ENCODE measurements around the gene HDAC4. TPM values are rescaled to one million over a fixed set of nuclear protein-coding genes. Genes with fewer than 3 reads are reported as not detected.

HDAC4 gene
- total and polyA plus RNA-seq, 4 donors: 2.9 to 37.2 (median 4.4) TPM

DNA sequence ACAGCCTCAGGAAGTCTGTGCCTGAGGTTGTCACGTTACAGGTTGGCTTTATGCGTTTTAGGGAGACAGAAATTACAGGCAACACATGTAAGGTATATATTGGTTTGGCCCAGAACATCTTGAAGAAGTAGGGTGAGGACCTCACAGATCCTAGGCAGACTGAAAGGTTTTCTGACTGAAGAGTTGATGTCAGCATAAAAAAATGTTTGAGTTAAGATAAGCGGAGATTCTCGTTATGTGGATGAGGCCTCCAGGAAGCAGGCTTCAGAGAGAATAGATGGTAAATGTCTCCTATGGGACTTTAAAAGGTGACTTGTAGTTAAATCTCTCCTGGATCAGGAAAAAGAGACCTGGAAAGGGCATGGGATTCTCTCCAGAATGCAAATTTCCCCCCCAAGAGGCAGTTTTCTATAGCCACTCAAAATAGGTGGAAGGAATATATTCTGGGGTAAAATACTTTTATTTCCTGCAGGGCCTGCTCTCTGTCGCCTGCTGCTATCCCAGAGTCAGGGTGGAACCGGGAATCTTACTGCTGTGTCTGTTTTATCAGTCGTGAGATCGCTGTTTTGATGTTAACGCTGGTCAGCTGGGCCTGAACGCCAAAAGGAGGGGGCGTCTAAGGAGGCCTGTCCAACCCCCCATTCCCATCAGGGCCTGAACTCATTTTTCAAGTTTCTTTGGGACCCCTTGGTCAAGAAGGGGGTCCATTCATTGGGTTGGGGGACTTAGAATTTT lies 171.1 kb downstream of the HDAC4 start:
- Histone ChIP-seq H3K36me3 (ENCODE audit: control insufficient read depth in 4 of 4, insufficient read depth in 3 of 4, low read depth in 1 of 4, low read length in 3 of 4) (no peaks in the 10 kb centered on the region), H3K27ac (ENCODE audit: low read depth in 1 of 2, low read length in 2 of 2) (no peak overlapping the region), H3K27me3 (ENCODE audit: control insufficient read depth in 4 of 4, insufficient read depth in 4 of 4, low read length in 3 of 4) (no peaks in the 10 kb centered on the region), H3K9ac (ENCODE audit: low read depth in 1 of 2, low read length in 2 of 2) (no peak overlapping the region), H3K4me1 (ENCODE audit: control insufficient read depth in 4 of 4, insufficient read depth in 4 of 4, low read length in 3 of 4) (peaks cover 17 to 34% (median 30%) of the 10 kb centered on the region in 4 donors), H3K4me3 (ENCODE audit: low read depth in 1 of 3, low read length in 3 of 3) (no peak overlapping the region), H3K9me3 (ENCODE audit: control insufficient read depth in 4 of 4, low read length in 3 of 4) (no peaks in the 10 kb centered on the region)
- WGBS: 92% methylated on average over 11 of the region's 11 CpGs
- DNase-seq (ENCODE audit: low spot score): no peak
- no peak for TF ChIP-seq RAD21 (IDR thresholded peaks at IDR 0.05)
- TF ChIP-seq, protein P1, sequence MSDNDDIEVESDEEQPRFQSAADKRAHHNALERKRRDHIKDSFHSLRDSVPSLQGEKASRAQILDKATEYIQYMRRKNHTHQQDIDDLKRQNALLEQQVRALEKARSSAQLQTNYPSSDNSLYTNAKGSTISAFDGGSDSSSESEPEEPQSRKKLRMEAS (IDR thresholded peaks at IDR 0.05): no peak
- no peak for TF ChIP-seq SP1 (IDR thresholded peaks at IDR 0.05)
- no peak for TF ChIP-seq RXRA (IDR thresholded peaks at IDR 0.05)
- no peak for TF ChIP-seq HNF4A (conservative IDR thresholded peaks at IDR 0.05)

DNA sequence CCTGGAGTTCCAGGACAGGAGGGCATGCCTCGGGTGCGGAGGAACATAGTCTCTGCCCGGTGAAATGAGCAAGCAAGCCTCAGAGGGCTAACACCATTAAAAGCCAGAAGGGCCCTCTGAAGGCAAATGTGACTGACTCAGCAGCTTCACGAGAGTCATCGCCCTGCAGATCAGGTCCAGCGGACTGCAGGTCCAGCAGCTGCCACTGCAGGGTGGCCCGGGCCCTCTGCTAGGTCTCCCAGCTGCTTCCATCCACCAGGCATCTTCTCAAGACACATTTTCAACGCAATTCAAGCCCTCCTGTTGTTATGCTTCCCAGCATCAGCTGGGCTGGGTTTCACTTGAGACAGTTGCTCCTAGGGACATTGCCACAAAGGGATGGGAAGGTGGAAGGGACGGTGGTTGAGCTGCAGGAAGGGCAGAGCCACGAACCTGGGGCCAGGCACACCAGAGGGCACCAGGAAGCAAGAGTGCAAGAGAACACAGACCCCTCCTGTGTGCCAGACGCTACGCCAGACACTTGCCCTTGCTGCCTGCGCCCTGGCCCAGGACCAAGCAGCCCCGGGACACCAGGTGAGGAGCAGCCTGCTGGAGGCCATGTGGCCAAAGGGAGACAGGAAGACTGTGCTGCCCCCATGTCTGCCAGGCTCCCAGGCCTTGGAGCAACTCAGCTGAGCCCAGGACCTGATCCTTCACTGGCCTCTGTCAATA lies 173.0 kb downstream of the HDAC4 start:
- Histone ChIP-seq H3K9ac (ENCODE audit: low read depth in 1 of 2, low read length in 2 of 2) (no peak overlapping the region), H3K27me3 (ENCODE audit: control insufficient read depth in 4 of 4, insufficient read depth in 4 of 4, low read length in 3 of 4) (no peaks in the 10 kb centered on the region), H3K27ac (ENCODE audit: low read depth in 1 of 2, low read length in 2 of 2) (peak overlapping the region in 1 of 2 donors; percentile 21), H3K9me3 (ENCODE audit: control insufficient read depth in 4 of 4, low read length in 3 of 4) (no peaks in the 10 kb centered on the region), H3K4me1 (ENCODE audit: control insufficient read depth in 4 of 4, insufficient read depth in 4 of 4, low read length in 3 of 4) (peaks cover 26 to 53% (median 48%) of the 10 kb centered on the region in 4 donors), H3K36me3 (ENCODE audit: control insufficient read depth in 4 of 4, insufficient read depth in 3 of 4, low read depth in 1 of 4, low read length in 3 of 4) (no peaks in the 10 kb centered on the region), H3K4me3 (ENCODE audit: low read depth in 1 of 3, low read length in 3 of 3) (no peak overlapping the region)
- TF ChIP-seq, protein P2, sequence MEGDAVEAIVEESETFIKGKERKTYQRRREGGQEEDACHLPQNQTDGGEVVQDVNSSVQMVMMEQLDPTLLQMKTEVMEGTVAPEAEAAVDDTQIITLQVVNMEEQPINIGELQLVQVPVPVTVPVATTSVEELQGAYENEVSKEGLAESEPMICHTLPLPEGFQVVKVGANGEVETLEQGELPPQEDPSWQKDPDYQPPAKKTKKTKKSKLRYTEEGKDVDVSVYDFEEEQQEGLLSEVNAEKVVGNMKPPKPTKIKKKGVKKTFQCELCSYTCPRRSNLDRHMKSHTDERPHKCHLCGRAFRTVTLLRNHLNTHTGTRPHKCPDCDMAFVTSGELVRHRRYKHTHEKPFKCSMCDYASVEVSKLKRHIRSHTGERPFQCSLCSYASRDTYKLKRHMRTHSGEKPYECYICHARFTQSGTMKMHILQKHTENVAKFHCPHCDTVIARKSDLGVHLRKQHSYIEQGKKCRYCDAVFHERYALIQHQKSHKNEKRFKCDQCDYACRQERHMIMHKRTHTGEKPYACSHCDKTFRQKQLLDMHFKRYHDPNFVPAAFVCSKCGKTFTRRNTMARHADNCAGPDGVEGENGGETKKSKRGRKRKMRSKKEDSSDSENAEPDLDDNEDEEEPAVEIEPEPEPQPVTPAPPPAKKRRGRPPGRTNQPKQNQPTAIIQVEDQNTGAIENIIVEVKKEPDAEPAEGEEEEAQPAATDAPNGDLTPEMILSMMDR (IDR thresholded peaks at IDR 0.05; ENCODE audit: low read depth, low read length, missing input control): no peak
- TF ChIP-seq NR2F2 (IDR thresholded peaks at IDR 0.05) (no peak), GABPA (IDR thresholded peaks at IDR 0.05 in 1 of 2, conservative IDR thresholded peaks at IDR 0.05 in 1 of 2) (no peak), RAD21 (IDR thresholded peaks at IDR 0.05) (peak in 1 of 2 donors; percentile 6), SP1 (IDR thresholded peaks at IDR 0.05) (no peak), RXRA (IDR thresholded peaks at IDR 0.05) (peak in 1 of 2 donors; percentile 65), YY1 (IDR thresholded peaks at IDR 0.05) (no peak), HNF4G (IDR thresholded peaks at IDR 0.05) (no peak), EGR1 (IDR thresholded peaks at IDR 0.05; ENCODE audit: low read depth in 2 of 2) (no peak), HNF4A (conservative IDR thresholded peaks at IDR 0.05) (peak; percentile 54 to 79), FOXA1 (IDR thresholded peaks at IDR 0.05) (no peak), FOXA2 (IDR thresholded peaks at IDR 0.05) (no peak), JUND (IDR thresholded peaks at IDR 0.05) (no peak)
- TF ChIP-seq, protein P3, sequence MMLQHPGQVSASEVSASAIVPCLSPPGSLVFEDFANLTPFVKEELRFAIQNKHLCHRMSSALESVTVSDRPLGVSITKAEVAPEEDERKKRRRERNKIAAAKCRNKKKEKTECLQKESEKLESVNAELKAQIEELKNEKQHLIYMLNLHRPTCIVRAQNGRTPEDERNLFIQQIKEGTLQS (IDR thresholded peaks at IDR 0.05): no peak
- TF ChIP-seq, protein P4, sequence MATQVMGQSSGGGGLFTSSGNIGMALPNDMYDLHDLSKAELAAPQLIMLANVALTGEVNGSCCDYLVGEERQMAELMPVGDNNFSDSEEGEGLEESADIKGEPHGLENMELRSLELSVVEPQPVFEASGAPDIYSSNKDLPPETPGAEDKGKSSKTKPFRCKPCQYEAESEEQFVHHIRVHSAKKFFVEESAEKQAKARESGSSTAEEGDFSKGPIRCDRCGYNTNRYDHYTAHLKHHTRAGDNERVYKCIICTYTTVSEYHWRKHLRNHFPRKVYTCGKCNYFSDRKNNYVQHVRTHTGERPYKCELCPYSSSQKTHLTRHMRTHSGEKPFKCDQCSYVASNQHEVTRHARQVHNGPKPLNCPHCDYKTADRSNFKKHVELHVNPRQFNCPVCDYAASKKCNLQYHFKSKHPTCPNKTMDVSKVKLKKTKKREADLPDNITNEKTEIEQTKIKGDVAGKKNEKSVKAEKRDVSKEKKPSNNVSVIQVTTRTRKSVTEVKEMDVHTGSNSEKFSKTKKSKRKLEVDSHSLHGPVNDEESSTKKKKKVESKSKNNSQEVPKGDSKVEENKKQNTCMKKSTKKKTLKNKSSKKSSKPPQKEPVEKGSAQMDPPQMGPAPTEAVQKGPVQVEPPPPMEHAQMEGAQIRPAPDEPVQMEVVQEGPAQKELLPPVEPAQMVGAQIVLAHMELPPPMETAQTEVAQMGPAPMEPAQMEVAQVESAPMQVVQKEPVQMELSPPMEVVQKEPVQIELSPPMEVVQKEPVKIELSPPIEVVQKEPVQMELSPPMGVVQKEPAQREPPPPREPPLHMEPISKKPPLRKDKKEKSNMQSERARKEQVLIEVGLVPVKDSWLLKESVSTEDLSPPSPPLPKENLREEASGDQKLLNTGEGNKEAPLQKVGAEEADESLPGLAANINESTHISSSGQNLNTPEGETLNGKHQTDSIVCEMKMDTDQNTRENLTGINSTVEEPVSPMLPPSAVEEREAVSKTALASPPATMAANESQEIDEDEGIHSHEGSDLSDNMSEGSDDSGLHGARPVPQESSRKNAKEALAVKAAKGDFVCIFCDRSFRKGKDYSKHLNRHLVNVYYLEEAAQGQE (IDR thresholded peaks at IDR 0.05): peak; percentile 58
- TF ChIP-seq, protein P1 (IDR thresholded peaks at IDR 0.05): no peak
- DNase-seq (ENCODE audit: low spot score): no peak
- WGBS: 56% methylated on average over 14 of the region's 14 CpGs
